HFF-Myc (cell line): ENCODE data around the gene HSPH1.
"Not testable (repeated sequence)": the region's sequence is repeated elsewhere in the genome, so short reads cannot be mapped to it uniquely, and the experiment has no call there.

Experiments
- DNase-seq: peaks from one replicate; pipeline ENCODE4 v3.0.0-alpha.2; 2011; ENCODE audit warnings: low read depth; ENCODE audit errors: extremely low read depth
- H3K4me3 ChIP-seq: replicated peaks from 2 replicates; pipeline ENCODE4 v1.5.1; 2011; ENCODE audit warnings: low read depth, mild to moderate bottlenecking, control low read depth, low read length
- TF ChIP-seq, protein P1 (sequence below): IDR thresholded peaks from 2 replicates; pipeline ENCODE4 v1.5.1; 2012; ENCODE audit warnings: mild to moderate bottlenecking, low read depth, low read length, control low read depth; ENCODE audit errors: missing control alignments

The HSPH1 gene

DNA sequence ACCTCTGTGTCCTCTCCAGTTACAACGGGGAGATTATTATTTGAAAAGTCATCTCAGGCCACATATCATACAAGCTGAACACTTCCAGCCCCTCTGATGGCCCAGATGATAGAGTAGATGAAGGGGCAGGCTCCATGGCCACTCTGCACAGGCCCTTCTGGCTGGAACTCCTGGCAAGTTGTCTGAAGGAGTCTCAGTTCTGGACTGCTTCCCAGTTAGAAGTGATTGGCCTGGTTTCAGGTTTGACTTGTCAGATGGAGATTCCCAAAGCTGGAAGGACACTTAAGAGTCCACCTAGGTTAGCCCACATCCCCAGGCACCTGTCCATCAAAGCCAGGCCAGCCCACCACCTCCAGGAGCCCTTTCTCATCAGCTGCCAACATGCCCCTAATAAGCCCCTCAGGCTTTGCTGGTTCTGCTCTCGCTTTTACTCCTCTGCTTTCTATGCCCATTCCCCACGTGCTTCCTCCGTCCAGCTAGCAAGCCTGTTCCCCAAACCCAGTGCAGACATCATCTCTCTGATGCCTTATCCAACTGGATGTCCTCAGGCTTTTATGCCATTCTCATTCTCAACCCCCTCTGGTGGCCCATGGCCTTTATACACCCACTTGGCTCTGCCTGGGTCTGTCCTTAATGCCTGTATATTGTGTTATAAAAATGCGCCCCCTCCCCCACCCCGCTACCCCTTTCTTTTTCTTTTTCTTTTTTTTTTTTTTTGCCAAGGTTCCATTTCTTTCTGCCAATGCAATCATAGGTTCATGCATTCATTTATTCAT, 56.5 kb downstream of the HSPH1 start:
- no peak for DNase-seq
- TF ChIP-seq, protein P1, sequence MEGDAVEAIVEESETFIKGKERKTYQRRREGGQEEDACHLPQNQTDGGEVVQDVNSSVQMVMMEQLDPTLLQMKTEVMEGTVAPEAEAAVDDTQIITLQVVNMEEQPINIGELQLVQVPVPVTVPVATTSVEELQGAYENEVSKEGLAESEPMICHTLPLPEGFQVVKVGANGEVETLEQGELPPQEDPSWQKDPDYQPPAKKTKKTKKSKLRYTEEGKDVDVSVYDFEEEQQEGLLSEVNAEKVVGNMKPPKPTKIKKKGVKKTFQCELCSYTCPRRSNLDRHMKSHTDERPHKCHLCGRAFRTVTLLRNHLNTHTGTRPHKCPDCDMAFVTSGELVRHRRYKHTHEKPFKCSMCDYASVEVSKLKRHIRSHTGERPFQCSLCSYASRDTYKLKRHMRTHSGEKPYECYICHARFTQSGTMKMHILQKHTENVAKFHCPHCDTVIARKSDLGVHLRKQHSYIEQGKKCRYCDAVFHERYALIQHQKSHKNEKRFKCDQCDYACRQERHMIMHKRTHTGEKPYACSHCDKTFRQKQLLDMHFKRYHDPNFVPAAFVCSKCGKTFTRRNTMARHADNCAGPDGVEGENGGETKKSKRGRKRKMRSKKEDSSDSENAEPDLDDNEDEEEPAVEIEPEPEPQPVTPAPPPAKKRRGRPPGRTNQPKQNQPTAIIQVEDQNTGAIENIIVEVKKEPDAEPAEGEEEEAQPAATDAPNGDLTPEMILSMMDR = no peak
- H3K4me3 ChIP-seq = no peak overlapping the region

DNA sequence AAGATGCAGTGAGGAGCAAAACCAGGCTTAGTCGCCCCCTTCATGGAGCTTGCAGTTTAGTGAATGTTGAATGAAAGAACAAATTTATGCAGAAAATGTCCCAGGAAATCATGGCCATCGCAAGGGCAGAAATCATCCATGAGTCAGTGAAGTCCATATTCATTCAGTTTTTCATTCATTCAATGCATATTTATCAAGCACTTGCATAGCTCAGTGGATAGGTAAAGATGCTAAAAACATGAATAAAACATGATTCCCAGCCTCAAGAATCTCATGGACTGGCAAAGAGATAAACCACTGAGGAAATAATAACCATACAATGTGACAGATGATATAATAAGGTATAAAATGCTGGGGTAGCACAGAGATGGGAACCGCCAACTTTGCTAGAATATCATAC, 58.8 kb downstream of the HSPH1 start:
- no peak overlapping the region for H3K4me3 ChIP-seq
- no peak for DNase-seq
- TF ChIP-seq, protein P1 = no peak

DNA sequence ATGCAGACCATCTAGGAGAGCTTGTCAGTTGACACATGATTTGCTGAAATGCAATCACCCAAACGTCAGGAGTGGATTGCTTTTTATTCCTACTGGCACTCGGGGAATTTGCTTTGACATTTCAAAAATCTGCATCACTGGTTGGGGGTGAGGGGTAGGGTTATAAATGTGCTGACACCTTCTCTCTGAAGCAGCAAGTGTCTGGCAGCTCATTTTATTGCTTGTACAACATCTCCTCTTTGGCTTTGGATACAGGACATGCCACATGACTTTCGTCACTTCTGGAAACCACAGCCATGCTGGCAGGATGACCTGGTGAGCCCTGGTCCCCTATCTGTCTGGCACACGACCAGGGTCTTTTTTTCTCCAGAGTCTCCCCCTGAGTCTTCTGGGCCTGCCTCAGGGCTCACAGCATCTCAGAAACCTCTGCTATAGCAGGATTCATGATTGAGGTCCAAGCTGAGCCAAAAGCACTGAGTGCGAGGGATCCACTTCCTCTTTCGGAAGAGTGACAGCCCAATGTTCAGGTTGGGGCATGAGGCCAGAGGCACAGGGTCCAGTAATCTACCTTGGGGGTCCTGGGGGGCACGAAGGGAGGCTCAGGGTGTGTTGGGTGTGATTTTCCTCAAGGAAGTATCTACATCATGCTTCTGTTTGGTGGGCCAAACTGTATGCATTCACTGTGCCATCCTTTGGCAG, 60.1 kb downstream of the HSPH1 start:
- H3K4me3 ChIP-seq = no peak overlapping the region
- DNase-seq = no peak
- TF ChIP-seq, protein P1 = no peak

DNA sequence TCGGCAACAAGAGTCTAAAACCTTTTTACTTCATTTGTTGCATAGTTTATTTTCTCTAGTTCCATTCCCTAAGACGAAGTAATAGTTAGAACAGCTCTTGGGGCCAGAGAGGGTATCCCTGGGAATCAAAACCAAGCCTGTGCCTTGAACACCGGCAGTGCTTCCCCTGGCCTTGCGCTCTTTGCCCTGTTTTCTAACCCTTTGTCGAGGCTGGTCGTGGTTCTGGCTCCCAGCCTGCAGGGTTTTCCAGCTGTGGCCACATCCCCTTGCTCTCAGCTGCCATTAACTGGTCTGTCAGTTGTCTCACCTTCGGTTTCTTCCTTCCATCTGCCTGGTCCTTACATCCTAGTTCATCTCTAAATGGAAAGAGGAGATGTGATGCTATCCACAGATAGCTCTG, 61.0 kb downstream of the HSPH1 start:
- TF ChIP-seq, protein P1 = no peak
- H3K4me3 ChIP-seq = no peak overlapping the region

DNA sequence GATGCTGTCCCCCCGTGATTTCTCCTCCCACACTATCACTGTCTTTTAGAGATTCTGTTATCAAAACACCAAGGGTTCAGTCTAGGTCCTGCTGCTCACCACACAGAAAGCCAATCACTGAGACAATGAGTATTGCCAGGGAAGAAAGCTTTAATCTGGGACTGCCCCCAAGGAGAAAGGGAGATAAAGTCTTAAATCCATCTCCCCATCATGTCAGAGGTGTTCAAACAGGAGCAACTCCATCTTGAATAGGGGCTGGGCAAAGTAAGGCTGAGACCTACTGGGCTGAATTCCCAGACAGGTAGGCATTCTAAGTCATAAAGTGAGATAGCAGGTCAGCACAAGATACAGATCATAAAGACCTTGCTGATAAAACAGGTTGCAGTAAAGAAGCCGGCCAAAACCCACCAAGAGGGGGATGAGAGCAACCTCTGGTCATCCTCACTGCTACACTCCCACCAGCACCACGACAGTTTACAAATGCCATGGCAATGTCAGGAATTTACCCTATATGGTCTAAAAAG, 63.7 kb downstream of the HSPH1 start:
- H3K4me3 ChIP-seq, DNase-seq: not testable (repeated sequence)

More for the DNA sequence above, 61.0 kb downstream of the HSPH1 start:
- no peak for DNase-seq

DNA sequence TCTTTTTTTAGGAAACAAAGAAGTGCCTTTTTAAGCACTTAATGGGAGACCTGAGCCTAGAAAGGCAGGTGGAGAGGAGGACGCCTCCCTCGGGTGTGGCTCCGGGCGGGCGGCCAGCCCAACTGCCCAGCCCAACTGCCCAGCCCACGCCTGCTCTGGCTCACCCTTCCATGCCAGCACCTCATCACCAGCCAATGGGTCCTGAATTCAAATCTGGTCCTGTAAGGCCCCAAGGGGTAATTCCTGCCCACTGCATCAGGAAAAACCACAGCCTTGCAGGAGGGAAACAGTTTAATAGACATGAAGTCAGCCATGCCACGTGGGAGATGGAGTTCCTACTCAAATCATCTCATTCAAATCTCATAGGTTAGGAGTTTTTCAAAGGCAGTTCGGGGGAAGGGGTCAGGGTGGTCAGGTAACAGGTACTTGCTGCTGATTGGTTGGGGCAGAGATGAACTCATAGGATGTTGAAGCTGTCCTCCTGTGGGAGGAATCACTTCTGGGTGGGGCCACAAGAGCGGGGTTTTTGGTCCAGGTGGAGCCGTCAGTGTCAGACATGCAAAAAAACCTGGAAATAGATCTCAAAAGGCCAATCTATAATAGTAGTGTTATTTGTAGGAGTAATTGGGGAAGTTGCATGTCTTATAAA, 64.9 kb downstream of the HSPH1 start:
- no peak for DNase-seq
- TF ChIP-seq, protein P1 = no peak
- H3K4me3 ChIP-seq = no peak overlapping the region

DNA sequence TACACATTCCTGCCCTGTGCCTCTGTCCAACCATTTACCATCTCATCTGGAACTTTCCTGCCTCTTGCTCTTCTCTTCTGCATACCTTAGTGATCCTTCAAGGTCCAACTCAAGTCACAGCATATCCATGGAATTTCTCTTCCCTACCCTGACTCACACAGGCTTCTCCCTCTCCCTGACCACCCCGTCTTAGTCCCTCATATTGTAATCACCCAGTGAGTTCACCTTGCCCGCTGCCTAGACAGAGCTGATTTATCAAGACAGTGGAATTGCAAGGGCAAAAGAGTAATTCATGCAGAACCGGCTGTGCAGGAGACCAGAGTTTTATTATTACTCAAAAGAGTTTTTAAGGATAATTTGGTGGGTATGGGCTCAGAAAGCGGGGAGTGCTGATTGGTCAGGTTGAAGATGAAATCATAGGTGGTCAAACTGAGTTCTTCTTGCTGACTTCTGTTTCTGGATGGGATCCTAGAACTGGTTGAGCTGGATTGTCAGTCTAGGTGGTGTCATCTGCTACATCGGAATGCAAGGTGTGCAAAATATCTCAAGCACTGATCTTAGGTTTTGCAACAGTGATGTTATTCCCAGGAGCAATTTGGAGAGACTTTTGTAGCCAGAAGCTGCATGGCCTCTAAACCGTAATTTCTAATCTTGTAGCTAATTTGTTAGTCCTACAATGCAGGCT, 67.2 kb downstream of the HSPH1 start:
- DNase-seq = no peak
- H3K4me3 ChIP-seq = no peak overlapping the region
- TF ChIP-seq, protein P1 = no peak
